H1 (cell line): ENCODE results near the gene MDH1. TPM values are rescaled to one million over a fixed set of nuclear protein-coding genes. Genes with fewer than 3 reads are reported as not detected.

Source experiments
- CTCF ChIA-PET: fragments of 300-600 bp; sonication (Branson Sonifier 250); formaldehyde crosslinking; loops from one replicate; lab custom pipeline; 2021; ENCODE audit not compliant: partially characterized antibody; lab: Charles Lee
- POLR2A ChIA-PET: fragments of 300-600 bp; sonication (Branson Sonifier 250); formaldehyde crosslinking; loops from one replicate; lab custom pipeline; 2021; ENCODE audit warnings: inconsistent platforms; ENCODE audit not compliant: partially characterized antibody; lab: Charles Lee
- DNase-seq, 2 experiments: peaks; one replicate each; pipeline versions ENCODE4 v3.0.0 to v3.0.0-alpha.2; 2010 to 2022; ENCODE audit warnings: low spot score in 2 of 2, low read depth in 1 of 2, mixed read lengths in 1 of 2
- FAIRE-seq: peaks from 2 replicates; lab custom pipeline; 2011; peaks lifted over from hg19 to GRCh38; lab: Jason Lieb, UNC
- H2AFZ ChIP-seq: 2 replicates; pipeline ENCODE4 v1.8.1; 2012; ENCODE audit warnings: low read length, inconsistent platforms
- H2AK5ac ChIP-seq: 2 replicates; pipeline ENCODE4 v1.6.1; 2013; ENCODE audit warnings: low read depth, low read length
- H2BK120ac ChIP-seq: replicated peaks from 2 replicates; pipeline ENCODE3; 2013; ENCODE audit warnings: low read depth, low read length, inconsistent platforms
- H2BK12ac ChIP-seq: 2 replicates; pipeline ENCODE4 v1.6.1; 2013; ENCODE audit warnings: low read depth, low read length
- H2BK15ac ChIP-seq: 2 replicates; pipeline ENCODE4 v1.6.1; 2013; ENCODE audit warnings: low read length
- H2BK20ac ChIP-seq: 2 replicates; pipeline ENCODE4 v1.6.1; 2013; ENCODE audit warnings: low read length
- H2BK5ac ChIP-seq: 2 replicates; pipeline ENCODE4 v1.6.1; 2013; ENCODE audit warnings: low read depth, low read length
- H3K14ac ChIP-seq: 2 replicates; pipeline ENCODE4 v1.6.1; 2013; ENCODE audit warnings: inconsistent platforms; ENCODE audit not compliant: insufficient read length
- H3K18ac ChIP-seq: 2 replicates; pipeline ENCODE4 v1.6.1; 2013; ENCODE audit warnings: low read length; ENCODE audit errors: extremely low read depth
- H3K23ac ChIP-seq: 2 replicates; pipeline ENCODE4 v1.6.1; 2013; ENCODE audit warnings: inconsistent platforms; ENCODE audit not compliant: insufficient read length
- H3K23me2 ChIP-seq: 2 replicates; pipeline ENCODE4 v1.6.1; 2013; ENCODE audit warnings: low read depth, low read length
- H3K27ac ChIP-seq: 2 replicates; pipeline ENCODE4 v1.6.1; 2011; ENCODE audit warnings: low read depth, low read length, inconsistent platforms
- H3K27me3 ChIP-seq, 4 experiments: replicated peaks in 1 of 4; 1 replicate in 1 of 4; 2 replicates in 3 of 4; pipeline versions ENCODE4 v1.6.1 to v1.8.1; 2011 to 2013; ENCODE audit warnings: low read length in 3 of 4, mild to moderate bottlenecking in 3 of 4, inconsistent platforms in 2 of 4, mixed read lengths in 2 of 4, moderate library complexity in 1 of 4; ENCODE audit not compliant: control insufficient read depth in 3 of 4, insufficient read depth in 3 of 4; ENCODE audit errors: extremely low read depth in 1 of 4
- H3K36me3 ChIP-seq, 4 experiments: 2 replicates each; pipeline versions ENCODE4 v1.6.1 to v1.8.1; 2011 to 2013; ENCODE audit warnings: mild to moderate bottlenecking in 4 of 4, low read length in 3 of 4, moderate library complexity in 2 of 4, control low read depth in 1 of 4, inconsistent platforms in 1 of 4; ENCODE audit not compliant: insufficient read depth in 4 of 4, control insufficient read depth in 2 of 4
- H3K4ac ChIP-seq: replicated peaks from 2 replicates; pipeline ENCODE3; 2013; ENCODE audit warnings: low read length, low read depth, mixed read lengths, inconsistent platforms; ENCODE audit not compliant: insufficient read length
- H3K4me1 ChIP-seq, 4 experiments: replicated peaks in 1 of 4; 1 replicate in 1 of 4; 2 replicates in 3 of 4; pipeline versions ENCODE4 v1.6.1 to v1.8.1; 2011 to 2013; ENCODE audit warnings: low read length in 3 of 4, inconsistent platforms in 2 of 4, mixed read lengths in 1 of 4; ENCODE audit not compliant: insufficient read depth in 4 of 4, control insufficient read depth in 3 of 4
- H3K4me2 ChIP-seq, 2 experiments: 2 replicates each; pipeline versions ENCODE4 v1.6.1 to v1.8.1; 2011 to 2013; ENCODE audit warnings: low read depth in 2 of 2, low read length in 2 of 2, control low read depth in 1 of 2, inconsistent platforms in 1 of 2, mild to moderate bottlenecking in 1 of 2; ENCODE audit not compliant: insufficient read depth in 1 of 2
- H3K4me3 ChIP-seq, 4 experiments: fragments of 200-600, 300-600 bp in 1 of 4; sonication (generic), shearing (Covaris generic), sonication (Bioruptor Twin) in 1 of 4; 2 replicates each; pipeline versions ENCODE4 v1.5.1 to v1.8.1; 2011 to 2016; ENCODE audit warnings: low read length in 4 of 4, low read depth in 3 of 4, control low read depth in 2 of 4, inconsistent platforms in 2 of 4, mild to moderate bottlenecking in 2 of 4, mixed read lengths in 1 of 4, moderate library complexity in 1 of 4; ENCODE audit not compliant: insufficient read depth in 2 of 4; ENCODE audit errors: extremely low read depth in 1 of 4
- H3K56ac ChIP-seq: replicated peaks from 2 replicates; pipeline ENCODE3; 2013; ENCODE audit warnings: low read depth, mild to moderate bottlenecking, mixed read lengths, low read length, inconsistent platforms; ENCODE audit not compliant: insufficient read length
- H3K79me1 ChIP-seq: 2 replicates; pipeline ENCODE4 v1.6.1; 2013; ENCODE audit warnings: low read depth, low read length, control low read depth
- H3K79me2 ChIP-seq, 2 experiments: 2 replicates each; pipeline versions ENCODE4 v1.6.1 to v1.8.1; 2012 to 2013; ENCODE audit warnings: low read length in 2 of 2, mild to moderate bottlenecking in 2 of 2, inconsistent platforms in 1 of 2; ENCODE audit not compliant: insufficient read depth in 2 of 2, control insufficient read depth in 1 of 2
- H3K9ac ChIP-seq, 4 experiments: replicated peaks in 1 of 4; 1 replicate in 1 of 4; 2 replicates in 3 of 4; pipeline versions ENCODE4 v1.6.1 to v1.8.1; 2011 to 2013; ENCODE audit warnings: low read depth in 3 of 4, low read length in 3 of 4, control low read depth in 2 of 4, mild to moderate bottlenecking in 2 of 4, moderate library complexity in 2 of 4, inconsistent platforms in 1 of 4; ENCODE audit errors: extremely low read depth in 1 of 4
- H3K9me3 ChIP-seq, 2 experiments: 2 replicates each; pipeline versions ENCODE4 v1.6.1 to v1.8.1; 2012 to 2013; ENCODE audit warnings: mild to moderate bottlenecking in 2 of 2, moderate library complexity in 2 of 2, control low read depth in 1 of 2, inconsistent platforms in 1 of 2, low read depth in 1 of 2, low read length in 1 of 2, mixed read lengths in 1 of 2; ENCODE audit not compliant: insufficient read depth in 2 of 2
- H4K20me1 ChIP-seq, 2 experiments: replicated peaks in 1 of 2; 2 replicates each; pipeline versions ENCODE3 to v1.8.1; 2011 to 2013; ENCODE audit warnings: inconsistent platforms in 2 of 2, low read length in 2 of 2, mild to moderate bottlenecking in 1 of 2; ENCODE audit not compliant: insufficient read depth in 2 of 2, control insufficient read depth in 1 of 2
- H4K5ac ChIP-seq: 2 replicates; pipeline ENCODE4 v1.6.1; 2013; ENCODE audit warnings: low read length, low read depth, mixed read lengths, inconsistent platforms; ENCODE audit not compliant: insufficient read length
- H4K8ac ChIP-seq: 2 replicates; pipeline ENCODE4 v1.8.0; 2013; ENCODE audit warnings: mild to moderate bottlenecking, moderate library complexity, low read length, inconsistent platforms; ENCODE audit not compliant: insufficient read depth; ENCODE audit errors: extremely low read depth
- H4K91ac ChIP-seq: replicated peaks from 2 replicates; pipeline ENCODE3; 2013; ENCODE audit warnings: low read length, mixed read lengths, inconsistent platforms; ENCODE audit not compliant: insufficient read length
- EZH2 ChIP-seq: fragments of 200-600 bp; sonication (generic); IDR thresholded peaks from 2 replicates; pipeline ENCODE4 v1.7.1; 2012; ENCODE audit warnings: low read depth, mild to moderate bottlenecking, moderate library complexity, low read length, inconsistent platforms; ENCODE audit not compliant: severe bottlenecking
- SAP30 ChIP-seq: fragments of 300-600 bp; sonication (generic); IDR thresholded peaks from 2 replicates; pipeline ENCODE4 v1.7.1; 2012; ENCODE audit warnings: low read length, moderate library complexity, mild to moderate bottlenecking, inconsistent platforms; ENCODE audit not compliant: insufficient read depth, insufficient replicate concordance
- SP2 ChIP-seq: IDR thresholded peaks from 2 replicates; pipeline ENCODE4 v1.6.1; 2012; ENCODE audit warnings: mild to moderate bottlenecking, low read length, inconsistent platforms
- SP4 ChIP-seq: IDR thresholded peaks from 2 replicates; pipeline ENCODE4 v1.6.1; 2012; ENCODE audit warnings: low read length, inconsistent platforms
- SRF ChIP-seq: IDR thresholded peaks from 2 replicates; pipeline ENCODE4 v1.6.1; 2011; ENCODE audit warnings: mild to moderate bottlenecking, low read depth, low read length, moderate library complexity
- TEAD4 ChIP-seq: IDR thresholded peaks from 2 replicates; pipeline ENCODE4 v1.6.1; 2012; ENCODE audit warnings: low read depth, low read length, inconsistent platforms, mixed read lengths
- WGBS, 2 experiments: shearing (Covaris generic) in 1 of 2; methylation state at CpG; one replicate each; pipeline versions ENCODE4 v1.1.6 to v1.1.7; 2013 to 2015; ENCODE audit warnings: low lambda C conversion rate in 2 of 2, mixed read lengths in 2 of 2, inconsistent platforms in 1 of 2, low coverage in 1 of 2, missing lambda C conversion rate in 1 of 2; ENCODE audit not compliant: insufficient replicate concordance in 2 of 2, insufficient coverage in 1 of 2, insufficient read length in 1 of 2; ENCODE audit errors: extremely low coverage in 1 of 2, missing lambda C conversion rate in 1 of 2; 5-methylcytosine and 5-hydroxymethylcytosine counted together
- polyA plus RNA-seq, 7 experiments: library from polyadenylated mRNA; depleted of rRNA in 3 of 7; stranded (reverse) in 5 of 7; unstranded in 2 of 7; fragments of >200 nt in 5 of 7; fragments of 200-250 nt in 2 of 7; gene quantifications; 1 replicate in 5 of 7; 2 replicates in 1 of 7; 4 replicates in 1 of 7; pipeline versions ENCODE4 v1.2.1 to v1.2.3, GENCODE V29; 2011 to 2013; ENCODE audit warnings: missing spikeins in 2 of 7, mixed read lengths in 2 of 7
- total RNA-seq: library from RNA; stranded (reverse); fragmentation: NEBNext Ultra II Directional; extraction: Animal tissue kit (Norgen Biotek cat#: 25700); gene quantifications from 2 replicates; pipeline ENCODE4 v1.2.1, GENCODE V29; 2021

The MDH1 gene
- total and polyA plus RNA-seq, 2 of the 8 experiments (the other 6 are each of a cell fraction or from before 2014, with no cell fraction given): 353 to 376 TPM

- FAIRE-seq (no peak), DNase-seq (no peak)
- no peaks in the 10 kb centered on the region for H3K4me1 ChIP-seq
- H3K27ac ChIP-seq: no peak overlapping the region
- no peaks in the 10 kb centered on the region for H3K27me3 ChIP-seq
- TF ChIP-seq SP4: no peak
- no peak for TF ChIP-seq SP2
- TF ChIP-seq SAP30: no peak
- no peak for TF ChIP-seq TEAD4
- TF ChIP-seq EZH2: no peak
- no peak for TF ChIP-seq SRF
- no peaks in the 10 kb centered on the region for H3K79me2 ChIP-seq
- peaks cover 0 to 4% of the 10 kb centered on the region in 2 experiments; a peak in 1 of 4 replicates for H3K9me3 ChIP-seq
- POLR2A ChIA-PET: interaction anchor here (0.8 kb wide), 1 partner anchor 12 kb away, joined by 3 read pairs; no protein-coding TSS in a partner anchor
- H4K91ac ChIP-seq: no peak overlapping the region
- no peak overlapping the region for H2BK12ac ChIP-seq
- H2BK120ac ChIP-seq: no peak overlapping the region
- H2BK20ac ChIP-seq: no peak overlapping the region
- no peak overlapping the region for H3K14ac ChIP-seq
- H2AFZ ChIP-seq: no peak overlapping the region
- H2AK5ac ChIP-seq: no peak overlapping the region
- H4K8ac ChIP-seq: no peak overlapping the region
- no peak overlapping the region for H3K4me2 ChIP-seq
- H3K23me2 ChIP-seq: no peaks in the 10 kb centered on the region
- H3K56ac ChIP-seq: no peak overlapping the region
- no peak overlapping the region for H3K23ac ChIP-seq
- 89% methylated on average over 1 of the region's 1 CpG; no CpG with 5 or more reads in 1 of the 2 experiments for WGBS, 2 experiments
- H3K4me3 ChIP-seq: no peak overlapping the region
- no peaks in the 10 kb centered on the region for H4K20me1 ChIP-seq
- H3K36me3 ChIP-seq: no peaks in the 10 kb centered on the region; a peak in 1 of 8 replicates
- H3K9ac ChIP-seq: no peak overlapping the region
- no peaks in the 10 kb centered on the region; the same call in 1 of the 2 replicates for H3K79me1 ChIP-seq
- no peak overlapping the region for H3K18ac ChIP-seq
- CTCF ChIA-PET: no interaction called here
- no peak overlapping the region for H2BK15ac ChIP-seq
- H2BK5ac ChIP-seq: no peak overlapping the region
- H3K4ac ChIP-seq: no peak overlapping the region
- H4K5ac ChIP-seq: no peak overlapping the region
These were observed 61.1 kb downstream of the MDH1 start for GRCh38 chr2:63649829-63650228.
